NK-92 treated with Interleukin-12 subunit alpha and Interleukin-12 subunit beta, amount 100 ng/mL, for 24 hours (cell line): ENCODE data around the gene STOX1.
"Not testable (repeated sequence)": the region's sequence is repeated elsewhere in the genome, so short reads cannot be mapped to it uniquely, and the experiment has no call there.

Experiments
- DNase-seq: peaks from one replicate; lab custom pipeline; 2025; lab: John Stamatoyannopoulos, UW

STOX1 gene

GRCh38 chr10:68826764-68827591, at the start of gene STOX1:
STOX1 (plus strand) TSS chr10:68827531; CDS start chr10:68827624, 93 bp downstream.
- no peak for DNase-seq

GRCh38 chr10:68781613-68782574, 45.4 kb upstream of the STOX1 start:
- no peak for DNase-seq

GRCh38 chr10:68784476-68784875, 42.9 kb upstream of the STOX1 start:
- no peak for DNase-seq

- no peak for DNase-seq
Observed at GRCh38 chr10:68787813-68788212, 39.5 kb upstream of the STOX1 start.

GRCh38 chr10:68790476-68790875, 36.9 kb upstream of the STOX1 start:
- no peak for DNase-seq

- DNase-seq, result no peak
Observed at GRCh38 chr10:68792115-68792514, 35.2 kb upstream of the STOX1 start.

GRCh38 chr10:68795886-68796532, 31.3 kb upstream of the STOX1 start:
- no peak for DNase-seq

- DNase-seq, result no peak
Observed at GRCh38 chr10:68796605-68797004, 30.7 kb upstream of the STOX1 start.

- DNase-seq, result no peak
Observed at GRCh38 chr10:68800211-68800610, 27.1 kb upstream of the STOX1 start.

GRCh38 chr10:68804692-68805091, 22.6 kb upstream of the STOX1 start:
- DNase-seq, result no peak

- DNase-seq, result not testable (repeated sequence)
Observed at GRCh38 chr10:68810830-68811229, 16.5 kb upstream of the STOX1 start.

GRCh38 chr10:68811314-68812009, 15.9 kb upstream of the STOX1 start:
- no peak for DNase-seq

GRCh38 chr10:68812420-68812819, 14.9 kb upstream of the STOX1 start:
- no peak for DNase-seq

- DNase-seq, result no peak
Observed at GRCh38 chr10:68813559-68813958, 13.8 kb upstream of the STOX1 start.

GRCh38 chr10:68816796-68817412, 10.4 kb upstream of the STOX1 start:
- no peak for DNase-seq

GRCh38 chr10:68820359-68820758, 7.0 kb upstream of the STOX1 start:
- DNase-seq, result not testable (repeated sequence)

GRCh38 chr10:68822626-68823025, 4.7 kb upstream of the STOX1 start:
- not testable (repeated sequence) for DNase-seq

GRCh38 chr10:68827592-68827959, 245 bp downstream of the STOX1 start:
- not testable (repeated sequence) for DNase-seq

- DNase-seq, result not testable (repeated sequence)
Observed at GRCh38 chr10:68828083-68828601, 811 bp downstream of the STOX1 start.

GRCh38 chr10:68828833-68829232, 1.5 kb downstream of the STOX1 start:
- DNase-seq, result no peak

- no peak for DNase-seq
Observed at GRCh38 chr10:68829521-68829920, 2.2 kb downstream of the STOX1 start.
